GM18867 (cell line): Measurements from ENCODE around the gene MAD1L1.

ENCODE experiments used
- ATAC-seq: cut with Tn5 transposase; IDR thresholded peaks from one replicate; pipeline ENCODE4 v1.9.1; 2021; ENCODE audit warnings: mild to moderate bottlenecking, moderate library complexity; ENCODE audit not compliant: unreplicated experiment

Gene MAD1L1

DNA sequence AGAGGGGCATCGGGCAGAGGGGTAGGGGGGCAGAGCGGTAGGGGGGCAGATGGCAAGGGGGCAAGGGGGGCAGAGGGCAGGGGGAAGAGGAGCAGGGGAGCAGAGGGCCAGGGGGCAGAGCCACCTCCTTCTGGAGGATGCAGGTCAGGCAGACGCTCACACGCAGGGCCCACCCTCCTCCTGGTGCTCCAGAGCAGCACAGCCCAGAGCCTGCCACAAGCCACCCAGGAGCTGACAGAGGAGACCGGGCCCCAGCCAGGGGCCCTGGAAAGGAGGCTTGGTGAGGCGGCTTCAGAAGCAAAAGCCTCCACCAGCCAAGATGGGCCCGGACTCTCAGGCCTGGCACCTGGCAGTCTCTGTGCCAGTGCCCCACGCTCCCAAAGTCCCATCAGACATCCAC, 13.1 kb downstream of the MAD1L1 start:
- ATAC-seq: no peak

DNA sequence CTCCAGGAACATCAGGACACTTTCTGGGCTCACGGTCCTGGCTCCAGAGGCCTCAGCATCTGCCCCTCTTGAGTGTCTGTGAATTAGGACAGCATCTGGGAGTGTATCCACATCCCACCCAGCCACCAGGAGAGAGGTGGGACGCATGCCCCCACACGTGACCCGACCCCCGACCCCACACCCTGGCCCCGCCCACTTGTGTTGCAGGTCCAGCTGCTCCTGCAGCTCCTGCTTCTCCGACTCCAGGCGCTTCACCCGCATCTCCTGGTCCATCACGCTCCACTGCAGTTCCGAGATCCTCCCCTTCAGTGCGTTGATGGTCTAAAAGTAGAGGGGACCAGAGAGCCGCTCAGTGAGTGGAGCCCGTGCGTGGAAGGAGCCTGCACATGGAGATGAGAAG, 13.6 kb downstream of the MAD1L1 start:
- no peak for ATAC-seq

DNA sequence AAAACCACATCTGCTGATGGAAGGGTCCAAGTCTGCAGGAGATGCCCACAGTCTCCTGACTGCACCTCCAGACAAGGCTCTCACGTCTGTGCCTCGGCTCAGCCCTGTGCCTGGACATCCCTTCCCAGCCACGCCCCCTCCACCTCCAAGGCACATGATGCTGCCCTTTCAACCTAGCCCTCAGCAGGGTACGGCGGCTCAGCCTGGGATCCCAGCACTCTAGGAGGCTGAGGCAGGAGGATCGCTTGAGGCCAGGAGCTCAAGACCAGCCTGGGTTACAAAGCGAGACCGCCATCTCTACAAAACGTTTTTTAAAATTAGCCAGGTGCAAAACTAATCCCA, 14.3 kb downstream of the MAD1L1 start:
- ATAC-seq: no peak

DNA sequence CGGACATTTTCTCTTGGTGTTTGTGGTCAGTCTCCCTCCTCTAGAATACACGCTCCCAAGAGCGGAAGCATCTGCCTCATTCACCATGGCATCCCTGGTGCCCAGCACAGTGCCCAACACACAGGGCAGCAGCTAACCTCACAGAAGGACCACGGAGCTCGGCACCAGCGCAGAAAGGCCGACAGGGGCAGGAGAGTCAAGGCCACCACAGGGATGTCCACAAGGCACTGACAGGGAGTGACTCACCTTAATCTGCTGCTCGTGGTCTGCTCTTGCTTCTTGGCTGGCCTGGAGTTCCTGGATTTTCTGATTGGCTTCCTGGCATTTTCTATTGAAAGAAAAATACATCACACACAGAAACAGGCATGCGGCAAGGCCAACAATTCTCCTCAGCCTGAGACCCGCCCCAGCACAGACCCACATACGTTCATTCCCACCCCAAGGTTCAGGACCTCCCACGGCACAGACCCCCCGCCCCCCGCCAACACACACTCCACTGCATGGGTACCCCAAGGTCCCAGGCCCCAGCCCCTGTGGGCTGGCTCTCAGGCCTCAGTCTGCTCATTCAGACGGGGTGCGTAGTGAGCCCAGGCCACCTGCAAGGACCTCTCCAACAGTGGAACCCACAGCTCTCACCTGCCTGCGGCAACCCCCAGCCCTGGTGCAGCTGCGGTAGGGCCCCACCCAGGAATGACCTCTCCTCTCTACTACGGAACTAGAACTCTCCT, 14.9 kb downstream of the MAD1L1 start:
- no peak for ATAC-seq

DNA sequence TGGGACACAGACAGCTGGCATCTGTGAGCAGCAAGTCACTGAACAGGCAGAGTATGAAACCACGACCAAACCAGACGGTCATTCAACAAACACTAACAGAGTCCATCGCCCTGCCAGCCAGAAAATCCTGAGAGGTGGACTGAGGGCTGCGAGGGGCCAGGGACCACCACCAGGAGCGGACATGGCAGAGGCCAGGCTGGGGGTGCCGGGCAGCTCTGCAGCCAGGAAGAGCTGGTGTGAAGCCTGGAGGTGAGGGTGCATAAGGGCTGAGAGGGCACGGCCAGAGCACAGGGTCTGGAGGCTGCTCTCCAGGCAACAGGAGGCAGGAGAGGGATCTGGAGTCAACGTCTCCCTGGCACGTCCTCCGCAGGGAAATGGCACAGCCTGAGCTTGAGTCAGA, 15.5 kb downstream of the MAD1L1 start:
- ATAC-seq: no peak

DNA sequence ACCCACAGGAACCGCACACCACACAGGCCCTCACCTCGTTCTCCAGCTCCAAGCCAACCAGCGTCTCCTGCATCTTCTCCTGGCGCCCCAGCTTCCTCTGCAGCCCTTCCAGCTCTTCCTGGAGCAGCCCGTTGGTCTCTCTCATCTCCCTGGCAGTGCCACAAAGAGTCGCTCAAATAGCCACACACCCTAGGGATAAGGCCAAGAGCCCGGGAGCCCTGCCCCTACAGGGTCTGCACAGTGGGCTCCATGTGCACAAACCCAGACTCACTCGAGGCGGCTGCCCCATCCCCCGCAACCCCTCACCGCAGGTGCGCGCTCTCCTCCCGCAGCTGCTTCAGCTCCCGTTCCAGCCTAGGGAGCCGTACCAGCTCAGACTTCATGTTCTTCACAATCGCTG, 16.9 kb downstream of the MAD1L1 start:
- ATAC-seq: no peak

DNA sequence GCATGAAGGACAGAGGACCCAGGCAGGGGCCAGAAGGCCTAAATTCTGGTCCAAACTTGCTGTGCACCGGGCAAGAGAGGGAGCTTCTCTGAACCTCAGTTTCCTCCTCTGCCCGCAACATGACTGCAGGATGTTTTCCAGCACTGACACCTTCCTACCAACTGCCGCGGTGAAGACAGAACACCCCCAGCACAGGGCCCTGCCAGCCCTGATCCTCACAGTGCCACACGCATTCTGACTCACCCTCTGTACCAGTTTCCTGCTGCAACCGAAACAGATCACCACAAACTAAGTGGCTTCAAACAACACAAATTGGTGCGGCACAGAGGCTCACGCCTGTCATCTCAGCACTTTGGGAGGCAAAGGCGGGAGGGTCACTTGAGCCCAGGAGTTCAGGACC, 18.1 kb downstream of the MAD1L1 start:
- no peak for ATAC-seq

DNA sequence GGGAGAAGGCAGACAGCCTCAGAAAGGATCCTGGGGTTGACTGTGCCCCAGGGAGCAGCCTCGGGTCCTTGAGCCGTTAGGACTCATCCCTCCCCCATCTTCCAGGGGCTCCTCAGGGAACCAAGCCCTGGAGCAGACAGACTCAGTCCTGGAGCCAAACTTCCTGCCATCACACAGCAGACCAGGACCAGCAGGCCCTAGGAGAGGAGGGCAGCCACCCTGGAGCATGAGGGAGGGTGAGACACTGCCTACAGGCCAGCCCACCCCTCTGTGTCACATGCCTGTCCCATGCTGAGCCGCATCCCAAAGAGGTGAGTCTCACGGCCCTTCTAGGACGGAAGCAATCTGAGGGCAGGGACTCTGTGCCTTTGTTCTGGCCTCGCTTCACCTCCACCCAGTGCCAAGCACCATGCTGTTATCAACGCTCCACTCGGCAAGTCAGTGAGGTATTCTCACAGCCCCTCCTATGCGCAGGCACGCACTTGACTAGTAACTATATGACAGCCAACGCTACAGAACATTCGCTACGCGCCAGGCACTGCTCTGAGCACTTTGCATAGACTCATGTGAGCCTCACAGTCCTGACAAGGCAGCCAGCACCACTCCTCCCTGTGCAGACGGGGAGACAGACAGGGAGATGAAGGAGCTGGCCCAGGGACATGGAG, 19.1 kb downstream of the MAD1L1 start:
- no peak for ATAC-seq

DNA sequence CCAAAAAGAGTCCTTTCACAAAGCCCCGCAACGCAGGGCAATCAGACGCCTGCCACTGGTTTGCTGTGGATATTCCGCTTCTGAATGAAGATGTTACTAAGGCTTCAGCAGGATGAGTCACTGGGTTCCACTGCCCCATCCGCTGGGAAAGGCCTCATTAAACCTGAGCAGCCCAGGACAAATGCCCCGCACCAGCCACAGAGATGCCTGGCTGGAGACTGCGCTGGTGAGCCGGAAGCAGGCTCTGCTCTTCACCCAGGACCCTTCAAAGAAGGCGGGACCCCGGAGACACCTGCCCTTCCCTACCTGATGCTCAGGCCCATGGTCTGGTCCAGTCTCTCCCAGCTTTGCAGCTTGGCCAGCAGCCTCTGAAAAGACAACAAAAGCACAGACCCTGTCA, 19.8 kb downstream of the MAD1L1 start:
- ATAC-seq: no peak

DNA sequence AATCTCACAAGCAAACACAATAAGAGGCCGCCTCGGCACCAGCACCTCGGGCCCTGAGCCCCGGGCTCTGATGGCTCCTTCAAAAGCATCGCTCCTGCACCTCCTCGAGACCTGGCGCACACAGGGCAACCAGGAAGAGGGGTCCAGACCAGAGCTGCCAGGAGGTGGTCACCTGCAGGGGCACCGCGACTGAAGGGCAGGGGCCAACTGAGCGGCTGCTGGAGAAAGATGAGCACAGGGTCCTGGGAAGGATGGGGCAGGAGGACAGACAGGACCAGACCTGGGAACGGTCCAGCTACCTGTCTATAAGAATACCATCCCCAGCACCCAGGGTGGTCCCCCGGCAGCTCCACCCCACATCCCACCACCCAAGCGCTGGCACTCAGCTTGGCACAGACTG, 20.8 kb downstream of the MAD1L1 start:
- ATAC-seq: no peak

DNA sequence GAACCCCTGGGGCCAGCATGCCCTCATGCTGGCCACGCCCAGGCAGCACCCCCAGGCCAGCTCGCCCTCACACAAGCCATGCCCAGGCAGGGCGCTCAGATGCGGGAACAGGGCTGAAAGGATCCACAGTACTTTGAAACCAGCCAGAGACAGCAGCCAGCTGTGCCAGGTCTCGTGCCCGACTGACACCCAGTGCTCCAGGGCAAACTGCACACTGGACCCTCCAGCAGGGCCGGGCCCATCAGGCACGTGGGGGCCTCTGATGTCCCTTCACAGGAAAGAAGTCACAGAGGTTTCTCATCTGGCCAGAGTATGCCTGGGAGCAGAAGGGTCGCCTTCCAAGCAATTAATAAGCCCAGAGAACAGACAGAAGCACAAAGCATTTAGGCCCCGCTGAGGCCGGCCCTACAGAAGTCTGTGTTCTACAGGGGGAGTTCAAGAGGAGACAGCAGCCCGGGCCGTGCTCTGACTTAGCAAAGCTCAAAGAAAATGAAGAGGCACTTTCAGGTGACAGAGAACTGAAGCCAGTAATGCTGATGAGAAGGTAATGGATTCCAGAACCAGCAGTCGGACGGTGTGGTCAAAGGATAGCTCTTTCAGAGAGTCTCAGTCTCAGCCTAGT, 21.4 kb downstream of the MAD1L1 start:
- no peak for ATAC-seq

DNA sequence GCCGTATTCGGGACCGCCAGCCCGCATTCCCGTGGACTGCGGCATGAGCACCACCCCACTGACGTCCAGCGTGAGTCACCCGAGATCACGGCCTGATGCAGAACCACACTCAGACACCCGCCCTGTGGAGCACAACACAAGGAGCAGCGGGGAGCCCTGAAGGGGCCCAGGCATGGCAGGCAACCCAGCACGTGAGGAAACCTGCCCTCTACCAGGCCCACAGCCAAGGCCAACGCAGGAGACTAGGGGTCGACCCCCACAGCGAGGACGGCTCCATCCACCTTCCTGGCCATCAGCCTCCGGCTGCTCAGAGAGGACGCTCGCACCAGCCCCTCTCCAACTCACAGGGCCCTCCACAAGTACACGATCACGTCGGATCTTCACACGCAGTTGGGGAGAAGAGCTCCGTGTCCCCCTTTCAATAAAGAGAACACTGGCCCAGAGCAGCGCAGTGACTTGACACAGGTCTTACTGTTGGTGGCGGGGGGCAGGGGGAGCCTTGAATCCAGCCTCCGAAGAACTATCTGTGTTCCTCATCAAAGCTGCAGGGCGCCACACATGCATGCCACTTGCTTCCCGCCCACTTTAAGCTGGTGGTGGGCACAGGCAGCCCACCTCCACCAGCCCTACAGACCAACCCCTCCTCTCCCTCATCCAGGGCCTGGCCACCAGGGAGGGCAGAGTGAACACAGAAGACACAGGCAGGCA, 22.0 kb downstream of the MAD1L1 start:
- no peak for ATAC-seq

DNA sequence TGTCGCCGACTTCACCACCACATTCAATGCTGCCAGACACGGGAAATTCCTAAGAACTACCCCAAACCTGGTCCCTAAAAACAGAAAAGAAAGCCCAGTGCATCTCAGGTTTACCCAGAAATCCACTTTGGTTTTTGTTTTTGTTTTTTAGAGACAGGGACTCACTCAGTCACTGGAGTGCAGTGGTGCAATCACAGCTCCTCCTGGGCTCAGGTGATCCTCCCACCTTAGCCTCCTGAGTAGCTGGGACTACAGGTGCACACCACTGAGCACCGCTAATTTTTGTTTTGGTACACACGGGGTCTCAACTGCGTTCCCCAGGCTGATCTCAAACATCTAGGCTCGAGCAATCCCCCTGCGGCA, 22.8 kb downstream of the MAD1L1 start:
- peak; percentile 21 for ATAC-seq

DNA sequence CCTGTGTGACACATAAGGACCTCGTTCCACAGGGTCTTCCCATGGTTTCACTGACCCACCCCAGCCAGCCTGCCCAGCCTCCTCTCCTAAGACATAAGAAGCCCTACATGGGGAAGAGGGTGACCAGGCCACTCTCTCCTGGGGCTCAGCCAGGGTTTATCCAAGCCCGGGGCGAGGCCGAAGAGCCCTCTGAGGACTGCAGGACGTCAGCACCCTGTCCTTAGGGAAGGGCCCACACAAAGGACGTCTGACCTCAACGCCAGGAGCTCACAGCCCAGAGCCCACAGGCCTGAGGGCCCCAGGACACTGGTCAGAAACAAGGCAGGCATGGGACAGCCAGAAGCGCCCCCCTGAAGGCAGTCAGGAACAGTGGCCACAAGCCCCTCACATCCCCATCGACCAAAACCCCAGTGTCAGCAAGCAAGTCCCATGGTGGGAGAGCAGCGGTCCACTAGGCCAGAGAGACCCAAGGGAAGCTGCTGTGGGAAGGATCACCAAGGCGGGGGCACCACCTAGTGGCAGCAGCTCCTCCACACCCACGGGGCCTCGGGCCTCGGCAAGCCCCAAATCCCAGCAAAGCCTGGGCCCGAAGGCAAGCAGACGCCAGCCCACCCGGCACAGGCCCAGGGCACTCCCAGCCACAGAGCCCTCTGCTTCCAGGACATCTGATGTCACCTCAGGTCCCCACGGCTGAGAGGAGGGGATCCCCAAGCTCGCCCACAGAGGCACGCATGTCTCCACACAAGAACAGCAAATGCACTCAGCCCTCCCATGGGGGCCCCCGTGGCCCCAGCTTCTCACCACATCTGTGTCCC, 23.4 kb downstream of the MAD1L1 start:
- ATAC-seq: peak; percentile 60

DNA sequence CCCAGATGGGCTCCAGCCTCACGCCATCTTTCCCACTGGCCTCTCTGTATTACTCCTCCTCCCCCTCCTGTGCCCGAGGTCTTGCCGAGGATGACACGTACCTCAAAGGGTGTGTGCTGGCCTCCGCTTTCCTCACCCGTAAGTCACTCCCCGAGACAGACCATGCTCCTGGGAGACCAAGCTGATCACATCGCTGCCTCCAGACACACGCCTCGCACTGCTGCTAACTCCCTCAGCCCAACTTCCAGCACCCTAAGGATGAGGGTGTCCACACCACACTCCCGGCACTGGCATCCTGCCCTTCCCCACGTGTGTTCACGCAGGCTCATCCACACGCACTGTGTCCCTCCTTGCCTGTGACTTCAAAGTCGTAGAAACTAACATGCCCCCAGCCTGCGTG, 24.0 kb downstream of the MAD1L1 start:
- no peak for ATAC-seq

DNA sequence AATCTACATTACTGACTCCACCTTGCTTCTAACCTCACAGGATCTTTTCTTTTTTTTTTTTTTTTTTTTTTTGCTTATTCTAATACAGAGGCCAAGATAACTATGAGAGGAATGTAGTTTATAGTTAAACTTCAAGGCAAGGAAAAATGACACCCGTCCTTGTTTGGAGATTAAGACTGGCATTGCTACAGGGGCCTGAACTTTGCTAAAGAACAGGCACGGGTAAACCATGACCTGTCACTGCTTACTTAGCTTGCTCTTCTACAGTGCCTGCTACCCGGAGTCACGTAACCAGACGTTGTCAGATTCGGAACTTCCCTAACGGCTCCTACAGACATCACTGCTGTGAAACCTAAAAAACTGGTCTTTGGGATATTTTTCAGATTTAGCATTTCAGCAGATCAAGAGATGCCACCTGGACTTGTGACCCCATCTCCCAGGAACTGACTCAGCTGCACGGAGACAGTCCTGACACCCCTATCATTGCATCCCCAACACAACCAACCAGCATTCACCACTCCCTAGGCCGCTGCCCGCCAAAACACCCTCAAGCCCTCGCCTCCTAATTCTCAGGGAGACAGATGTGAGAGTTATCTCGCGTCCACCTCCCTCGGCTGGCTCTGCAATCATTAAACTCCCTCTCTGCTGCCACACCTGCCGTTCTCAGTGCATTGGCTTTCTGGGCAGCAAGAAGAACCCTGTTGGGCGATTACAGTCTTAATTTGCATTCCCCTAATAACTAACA, 27.5 kb downstream of the MAD1L1 start:
- ATAC-seq: no peak

DNA sequence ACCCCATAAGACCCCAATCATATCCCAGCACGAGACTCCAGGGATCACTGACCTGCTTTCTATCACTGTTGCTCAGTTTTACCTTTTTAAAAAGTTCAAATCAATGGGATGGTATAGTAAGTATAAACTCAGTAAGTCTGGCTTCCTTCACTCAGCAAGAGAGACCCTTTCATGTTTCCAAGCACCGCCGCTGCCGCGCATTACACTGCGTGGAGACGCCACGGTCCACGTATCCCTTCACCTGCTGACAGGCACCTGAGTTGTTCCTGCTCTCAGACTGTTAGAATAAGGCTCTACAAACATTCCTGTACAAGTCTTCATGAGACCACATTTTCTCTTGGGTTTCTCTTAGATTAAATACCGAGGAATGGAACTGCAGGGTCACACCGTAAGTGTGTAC, 28.3 kb downstream of the MAD1L1 start:
- no peak for ATAC-seq

DNA sequence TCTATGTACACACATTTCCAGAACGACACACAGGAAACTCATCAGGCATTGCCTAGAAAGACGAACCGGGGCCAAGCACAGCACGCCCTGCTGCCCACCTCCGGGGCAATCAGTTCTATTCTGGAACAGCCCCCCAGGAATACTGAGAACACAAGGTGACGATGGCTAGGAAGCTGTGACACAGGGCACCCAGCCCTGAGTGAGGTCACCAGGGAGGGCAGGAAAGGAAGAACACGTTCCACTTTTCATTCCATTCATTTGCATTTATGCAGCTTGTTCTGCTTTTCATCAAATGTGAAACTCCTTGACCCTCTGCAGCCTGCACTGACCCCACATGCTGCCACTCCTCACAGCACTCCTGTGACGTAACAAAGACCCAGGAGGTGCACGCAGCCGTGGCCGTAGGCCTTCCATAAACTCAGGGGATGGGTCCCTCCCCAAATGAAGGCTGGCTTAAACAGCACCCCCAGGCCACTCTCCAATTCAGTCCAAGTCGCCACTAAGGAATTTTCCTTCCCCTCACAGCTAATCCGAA, 28.9 kb downstream of the MAD1L1 start:
- peak; percentile 58 for ATAC-seq

DNA sequence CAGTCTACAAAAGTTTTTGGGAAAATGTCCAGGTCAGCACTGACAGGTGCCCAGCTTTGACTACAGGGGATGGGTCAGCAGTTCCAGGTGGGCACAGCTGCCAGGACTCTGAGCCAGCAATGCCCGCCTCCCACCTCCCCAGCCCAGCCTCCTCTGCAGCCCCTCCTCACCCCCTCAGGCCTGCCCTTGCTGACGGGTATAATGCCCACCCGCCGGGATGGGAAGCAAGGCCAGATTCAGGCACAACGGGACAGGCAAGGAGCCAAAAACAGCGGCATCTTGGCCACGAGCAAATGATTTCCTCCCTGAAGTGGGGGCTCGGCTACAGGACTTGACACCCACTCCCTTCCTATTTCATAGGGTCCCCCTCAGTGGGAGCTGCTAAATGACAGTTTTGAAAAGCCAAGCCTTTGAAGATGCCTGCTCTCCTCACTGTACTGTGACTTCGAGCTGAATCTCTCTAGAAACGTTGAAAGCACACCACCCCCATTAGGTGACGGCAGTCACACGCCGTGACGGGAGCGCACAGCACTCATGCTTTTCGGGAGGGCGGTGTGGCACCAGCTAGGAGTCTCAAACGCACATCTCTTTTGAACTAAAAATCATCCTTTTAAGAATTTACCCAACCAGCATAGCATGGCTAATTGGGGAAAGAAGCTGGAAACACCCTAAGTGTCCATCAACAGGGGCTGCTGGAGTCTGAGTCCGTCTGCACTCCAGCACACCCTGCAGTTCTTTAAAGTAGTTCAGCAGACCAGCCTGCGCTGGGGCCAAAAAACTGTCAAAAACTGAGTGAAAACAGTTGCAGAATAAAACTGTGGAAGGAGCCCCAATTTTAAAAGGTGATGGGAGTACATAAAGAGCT, 29.6 kb downstream of the MAD1L1 start:
- no peak for ATAC-seq
